NOMO-1 (cell line): Measurements from ENCODE around the gene PASK.

ENCODE experiments used
- DNase-seq, 2 experiments: peaks; one replicate each; lab custom pipeline; 2025; ENCODE audit not compliant: unreplicated experiment in 2 of 2; lab: John Stamatoyannopoulos, UW

The PASK gene

DNA sequence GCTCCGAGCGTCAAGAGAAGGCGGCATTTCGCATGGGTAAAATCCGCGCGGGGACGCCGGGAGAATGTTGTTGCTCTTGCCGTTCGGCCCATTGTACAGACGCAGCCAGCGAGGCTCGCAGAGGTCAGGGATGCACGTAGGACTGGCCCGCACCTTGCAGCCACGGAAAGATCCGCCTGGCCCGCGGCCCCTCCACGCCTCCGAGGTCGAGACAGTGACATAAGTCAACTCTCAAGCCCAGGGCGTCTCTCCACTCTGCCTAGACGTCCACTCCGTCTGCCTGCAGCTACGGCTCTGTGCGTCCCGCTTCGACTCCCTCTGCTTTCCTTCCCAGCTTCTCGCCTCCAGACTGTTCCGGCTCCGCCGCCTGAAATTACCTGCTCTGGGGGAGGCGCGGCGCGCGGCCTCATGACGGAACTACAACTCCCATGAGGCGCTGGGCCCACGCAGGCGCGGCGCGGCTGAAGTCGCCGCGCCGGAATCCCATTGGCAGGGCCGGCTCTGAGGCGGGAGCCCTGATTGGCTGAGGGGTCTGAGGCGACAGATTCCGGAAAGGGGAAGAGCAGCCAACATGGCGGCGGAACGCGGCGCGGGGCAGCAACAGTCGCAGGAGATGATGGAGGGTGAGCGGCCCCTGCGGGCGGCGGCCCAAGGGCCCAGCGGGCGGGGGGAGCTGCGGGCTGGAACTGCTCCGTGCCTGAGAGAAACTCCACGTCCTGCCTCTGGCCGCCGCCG, 820 bp upstream of the PASK start, which contains the start of gene PPP1R7:
Gene PPP1R7 (plus strand): TSS at position 543 of the 735 bp plus-strand sequence. CDS start 29 bp downstream, at position 572.
- peak; percentile 93 to 96 for DNase-seq

DNA sequence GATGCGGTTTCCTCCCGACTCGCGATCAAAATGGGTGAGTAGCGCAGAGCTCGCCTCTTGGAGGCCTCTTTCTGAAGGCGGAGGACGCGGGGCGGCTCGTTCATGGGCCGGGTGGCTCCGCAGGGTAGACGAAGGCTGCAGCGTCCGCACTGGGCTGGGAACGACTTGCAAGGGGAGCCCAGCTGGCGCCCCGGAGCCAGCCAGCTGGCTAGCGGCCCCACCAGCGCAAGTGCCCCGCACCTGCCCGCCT, 328 bp upstream of the PASK start:
- DNase-seq = no peak

- DNase-seq = peak in 1 of 2 experiments; percentile 0
These were observed 1.0 kb downstream of the PASK start for GRCh38 chr2:241148239-241148638.

DNA sequence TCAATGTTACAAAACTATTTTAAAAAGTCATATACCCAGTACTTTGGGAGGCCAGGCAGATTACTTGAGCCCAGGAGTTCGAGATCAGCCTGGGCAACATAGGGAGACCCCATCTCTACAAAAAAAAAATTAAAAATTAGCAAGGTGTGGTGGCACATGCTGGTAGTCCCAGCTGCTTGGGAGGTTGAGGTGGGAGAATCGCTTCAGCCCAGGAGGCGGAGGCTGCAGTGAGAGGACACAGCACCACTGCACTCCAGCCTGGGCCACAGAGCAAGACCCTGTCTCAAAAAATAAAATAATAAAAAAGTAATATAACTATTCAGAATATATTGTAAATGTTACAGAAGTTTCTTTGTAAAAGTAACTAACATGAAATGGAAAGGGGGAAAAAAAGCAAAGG, 1.9 kb downstream of the PASK start:
- no peak for DNase-seq

DNA sequence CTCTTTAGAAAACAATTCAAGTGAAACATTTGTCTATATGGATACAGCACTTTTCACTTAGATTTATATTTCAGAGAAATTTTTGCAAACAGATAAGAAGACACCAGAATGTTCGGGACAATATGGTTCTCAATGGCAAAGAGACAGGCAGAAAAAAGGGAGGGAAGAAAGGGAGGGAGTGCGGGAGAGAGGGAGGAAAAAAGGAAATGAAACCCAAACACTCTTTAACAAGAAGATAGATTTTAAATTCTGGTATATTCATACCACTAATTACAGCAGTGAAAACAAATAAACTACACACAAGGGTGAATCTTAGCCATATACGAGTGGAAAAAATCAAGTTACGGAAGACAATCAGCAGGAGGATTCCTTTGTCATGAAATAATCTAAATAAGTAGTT, 3.0 kb downstream of the PASK start:
- no peak for DNase-seq

DNA sequence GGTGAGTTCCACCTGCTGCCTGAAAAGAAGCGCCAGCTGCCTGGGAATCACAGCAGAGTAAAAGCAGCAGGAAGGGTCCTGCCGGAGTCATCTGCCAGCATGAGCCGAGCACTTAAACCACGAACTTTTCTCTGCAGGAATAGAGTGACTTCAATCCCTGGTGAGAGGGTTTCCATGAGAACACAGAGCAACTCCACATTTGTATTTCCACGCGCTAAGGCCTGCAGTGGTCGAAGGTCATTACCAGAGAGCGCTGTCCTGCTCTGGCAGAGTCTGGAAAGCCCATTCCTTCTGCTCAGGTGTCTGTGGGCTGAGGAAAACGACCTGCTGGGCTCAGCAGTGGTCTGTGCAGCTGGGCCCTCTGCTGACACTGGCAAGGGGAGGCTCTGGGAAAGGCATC, 6.7 kb downstream of the PASK start:
- DNase-seq = no peak

- DNase-seq = no peak
These were observed 7.2 kb downstream of the PASK start for GRCh38 chr2:241142063-241142462.

DNA sequence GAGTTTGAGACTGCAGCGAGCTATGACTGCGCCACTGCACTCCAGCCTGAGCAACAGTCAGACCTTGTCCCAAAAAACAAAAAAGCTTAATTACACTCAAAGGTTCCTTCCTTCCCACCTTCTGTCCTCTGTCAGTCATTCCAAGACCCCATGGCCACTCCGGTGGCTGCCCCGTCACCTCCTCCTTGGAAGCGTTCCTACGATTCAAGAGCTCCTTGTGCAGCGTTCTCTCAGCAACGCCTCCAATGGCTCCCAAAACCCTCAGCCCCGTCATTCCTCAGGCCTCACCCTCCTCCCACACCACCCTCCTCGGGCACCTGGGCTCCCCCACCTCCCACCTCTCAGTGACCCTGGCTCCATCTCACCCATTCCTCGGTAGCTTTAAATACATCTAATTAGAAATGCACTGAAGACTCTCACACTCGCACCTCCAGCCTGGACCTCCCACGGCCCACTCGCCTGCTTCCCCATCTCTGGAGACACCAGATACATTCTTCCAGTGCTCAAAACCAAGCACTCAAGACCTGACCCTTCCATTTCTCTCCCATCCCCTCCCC, 8.0 kb downstream of the PASK start:
- no peak for DNase-seq

DNA sequence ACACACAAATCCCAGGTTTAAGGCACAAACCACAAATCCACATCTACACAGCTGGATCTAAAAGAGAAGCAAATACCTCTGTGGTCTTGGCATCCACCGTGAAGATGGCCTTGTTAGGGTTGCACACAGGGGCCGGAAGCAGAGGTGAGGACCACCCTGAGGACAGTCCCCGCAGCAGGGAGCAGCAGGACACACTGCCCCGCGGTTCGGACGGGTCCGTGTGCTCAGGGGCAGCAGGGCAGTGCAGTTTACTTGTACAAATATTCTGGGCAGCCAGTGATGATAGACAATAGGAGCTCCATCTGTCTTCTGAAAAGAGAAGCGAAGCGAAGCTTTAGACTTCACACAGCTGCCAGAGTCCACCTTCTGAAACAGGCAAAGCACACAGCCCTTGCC, 8.8 kb downstream of the PASK start:
- DNase-seq = no peak

GRCh38 chr2:241139531-241140444, 9.5 kb downstream of the PASK start:
- no peak for DNase-seq

DNA sequence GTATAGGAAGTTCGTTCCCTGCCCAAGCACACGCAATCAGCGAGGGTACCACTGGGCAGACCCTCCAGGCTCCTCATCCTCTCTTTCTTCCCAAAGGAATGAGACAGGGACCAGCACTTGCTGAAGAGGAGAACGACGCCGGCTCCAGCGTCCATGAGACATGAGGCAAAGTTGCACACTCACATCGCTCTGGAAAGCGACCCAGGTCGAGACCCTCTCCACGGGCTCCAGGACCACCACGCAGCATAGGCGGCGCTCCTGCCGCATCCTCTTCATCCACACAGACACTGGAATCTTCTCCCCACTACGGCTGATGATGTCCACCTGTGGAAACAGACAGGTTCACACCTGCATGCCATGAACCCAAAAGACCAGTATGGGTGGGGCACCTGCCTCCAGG, 10.8 kb downstream of the PASK start:
- DNase-seq = no peak

- DNase-seq = no peak
These were observed 11.7 kb downstream of the PASK start for GRCh38 chr2:241137276-241138190.

DNA sequence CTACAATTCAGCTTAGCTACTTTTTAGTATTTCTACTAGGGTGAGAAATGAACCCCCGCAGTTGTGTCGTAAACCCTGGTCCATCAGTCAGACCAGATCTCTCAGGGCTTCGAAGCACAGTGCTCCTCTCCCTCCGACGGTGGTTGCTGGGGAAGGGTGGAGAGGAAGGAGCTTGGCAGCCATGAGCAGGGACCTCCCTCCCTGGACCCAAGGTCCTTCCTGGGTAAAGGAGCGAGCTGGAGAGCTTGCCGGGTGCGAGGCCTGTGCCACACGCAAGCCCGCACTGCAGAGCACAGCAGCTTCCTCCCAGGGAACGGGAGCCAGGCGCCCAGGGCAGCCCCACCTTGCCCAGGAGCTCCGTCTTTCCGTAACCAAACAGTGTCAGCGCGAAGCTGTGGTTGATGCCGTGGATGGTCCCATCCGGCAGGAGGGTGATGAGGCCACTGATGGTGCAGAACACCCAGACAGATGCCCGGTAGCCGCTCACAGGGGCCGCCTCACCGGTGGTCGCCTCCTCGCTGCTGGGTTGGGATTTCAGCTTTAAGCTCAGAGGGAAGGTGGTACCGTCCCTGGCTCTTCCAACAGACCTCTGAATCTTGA, 12.5 kb downstream of the PASK start:
- no peak for DNase-seq

GRCh38 chr2:241136191-241136590, 13.1 kb downstream of the PASK start:
- DNase-seq = no peak

DNA sequence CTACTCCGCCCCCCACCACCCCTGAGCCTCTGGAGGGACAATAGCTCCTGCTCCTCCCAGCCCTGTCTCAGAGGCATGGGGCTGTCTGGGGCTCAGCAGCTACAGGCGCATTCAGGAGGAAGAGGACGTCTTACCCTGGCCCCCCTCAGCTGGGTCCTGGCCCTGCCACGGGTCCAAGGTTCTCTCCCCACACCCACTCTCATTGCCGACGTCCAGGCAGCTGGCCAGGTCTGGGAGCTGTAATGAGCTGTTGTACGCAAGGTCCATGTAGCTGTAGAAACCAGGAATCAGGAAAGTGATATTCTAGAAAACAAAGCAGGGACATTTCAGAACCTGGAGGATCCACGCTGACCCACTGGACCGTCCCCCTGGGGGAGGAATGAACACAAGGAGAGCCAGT, 13.5 kb downstream of the PASK start:
- no peak for DNase-seq

DNA sequence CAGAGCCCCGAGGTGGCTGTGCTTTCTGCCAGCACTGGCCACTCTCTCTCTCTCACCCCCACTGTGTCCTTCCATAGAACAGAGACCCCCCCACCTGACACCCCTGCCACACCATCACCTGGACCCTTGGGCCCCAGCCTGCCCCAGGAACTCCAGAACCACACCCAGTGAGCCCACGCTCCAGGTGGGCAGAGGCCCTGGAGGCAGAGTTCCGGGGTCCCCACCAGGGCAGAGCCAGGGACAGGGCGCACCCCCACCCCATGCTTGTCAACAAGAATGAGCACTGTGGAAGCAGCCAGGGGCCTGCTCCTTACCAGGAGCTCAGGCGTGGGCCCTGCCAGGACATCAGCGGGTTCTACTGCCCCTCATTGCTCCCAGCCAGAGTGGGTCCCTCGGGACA, 14.6 kb downstream of the PASK start:
- DNase-seq = no peak

DNA sequence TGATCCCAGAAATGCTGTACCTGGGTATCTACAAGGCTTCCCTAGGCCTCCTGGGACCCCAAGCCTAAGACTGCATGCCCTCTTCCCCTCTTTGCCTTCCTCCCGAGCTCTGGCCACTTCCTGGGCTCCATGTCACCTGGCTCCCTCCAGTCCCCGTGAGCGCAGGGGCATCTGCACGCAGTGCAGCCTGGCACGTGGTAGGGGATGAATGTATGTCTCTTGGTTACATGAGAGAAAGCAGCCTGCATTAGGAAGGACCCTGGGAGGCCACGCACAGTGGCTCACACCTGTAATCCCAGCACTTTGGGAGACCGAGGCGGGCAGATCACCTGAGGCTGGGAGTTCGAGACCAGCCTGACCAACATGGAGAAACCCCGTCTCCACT, 15.8 kb downstream of the PASK start:
- no peak for DNase-seq

- DNase-seq = no peak
These were observed 16.5 kb downstream of the PASK start for GRCh38 chr2:241132538-241133435.

GRCh38 chr2:241131531-241131930, 17.7 kb downstream of the PASK start:
- DNase-seq = no peak

DNA sequence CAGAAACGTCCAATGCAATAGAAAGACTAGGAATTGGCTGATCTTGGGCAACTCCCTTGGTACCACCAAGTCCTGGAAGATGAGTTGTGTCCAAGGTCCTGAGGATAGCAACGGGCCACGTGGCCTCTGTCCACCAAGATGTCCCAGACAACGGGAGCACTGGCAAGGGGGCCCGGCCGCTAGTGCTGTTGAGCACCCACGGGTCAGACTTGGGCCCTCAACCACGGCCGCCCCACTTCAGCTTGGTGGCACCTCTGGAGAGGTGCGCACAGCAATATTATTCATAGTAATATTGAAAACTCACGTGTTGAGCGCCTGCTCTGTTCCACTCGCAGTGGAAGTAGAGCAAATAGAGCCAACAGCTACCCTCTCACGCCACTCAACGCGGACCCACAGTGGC, 19.0 kb downstream of the PASK start:
- no peak for DNase-seq
